ENCODE data around the gene METTL25B.

The METTL25B gene

DNA sequence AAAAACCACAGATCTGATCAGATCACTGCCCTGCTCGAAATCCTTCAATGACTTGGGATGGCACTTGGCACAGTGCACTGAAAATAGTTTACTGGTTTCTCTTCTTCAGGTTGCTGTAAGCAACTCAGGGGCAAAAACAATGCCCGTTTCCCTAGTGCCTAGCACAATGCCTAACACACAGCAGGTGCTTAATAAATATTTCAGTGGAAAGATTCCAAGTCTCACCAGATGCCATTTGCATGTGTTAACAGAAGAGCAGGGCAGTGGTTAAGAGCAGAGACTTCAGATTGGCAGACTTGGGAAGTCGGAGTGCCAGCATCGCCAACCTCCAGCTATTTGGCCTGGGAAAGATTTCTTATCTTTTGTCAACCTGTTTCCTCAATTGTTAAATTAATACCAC is 10.9 kb upstream of the METTL25B start:
- TF ChIP-seq, protein P1, sequence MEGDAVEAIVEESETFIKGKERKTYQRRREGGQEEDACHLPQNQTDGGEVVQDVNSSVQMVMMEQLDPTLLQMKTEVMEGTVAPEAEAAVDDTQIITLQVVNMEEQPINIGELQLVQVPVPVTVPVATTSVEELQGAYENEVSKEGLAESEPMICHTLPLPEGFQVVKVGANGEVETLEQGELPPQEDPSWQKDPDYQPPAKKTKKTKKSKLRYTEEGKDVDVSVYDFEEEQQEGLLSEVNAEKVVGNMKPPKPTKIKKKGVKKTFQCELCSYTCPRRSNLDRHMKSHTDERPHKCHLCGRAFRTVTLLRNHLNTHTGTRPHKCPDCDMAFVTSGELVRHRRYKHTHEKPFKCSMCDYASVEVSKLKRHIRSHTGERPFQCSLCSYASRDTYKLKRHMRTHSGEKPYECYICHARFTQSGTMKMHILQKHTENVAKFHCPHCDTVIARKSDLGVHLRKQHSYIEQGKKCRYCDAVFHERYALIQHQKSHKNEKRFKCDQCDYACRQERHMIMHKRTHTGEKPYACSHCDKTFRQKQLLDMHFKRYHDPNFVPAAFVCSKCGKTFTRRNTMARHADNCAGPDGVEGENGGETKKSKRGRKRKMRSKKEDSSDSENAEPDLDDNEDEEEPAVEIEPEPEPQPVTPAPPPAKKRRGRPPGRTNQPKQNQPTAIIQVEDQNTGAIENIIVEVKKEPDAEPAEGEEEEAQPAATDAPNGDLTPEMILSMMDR (conservative IDR thresholded peaks at IDR 0.05) = no peak
- H3K27ac ChIP-seq = no peak overlapping the region

DNA sequence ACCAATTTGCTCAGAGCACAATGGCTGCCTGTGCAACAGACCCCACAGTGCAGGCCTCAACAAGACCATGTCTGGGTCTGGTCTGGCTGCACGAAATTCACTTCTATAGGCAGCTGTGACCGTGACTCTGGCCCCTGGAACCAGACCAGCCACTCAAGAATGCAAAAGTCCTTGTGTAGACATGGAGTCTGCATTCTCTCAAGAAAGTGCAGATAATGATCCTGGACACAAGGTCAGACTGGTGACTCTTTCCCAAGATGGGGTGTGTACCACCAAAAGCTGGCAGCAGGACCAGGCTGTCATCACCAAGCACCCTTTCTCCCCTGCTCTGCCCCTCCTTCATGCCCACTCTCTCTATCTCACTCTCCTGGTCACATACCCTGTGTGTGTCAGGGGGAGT is 7.1 kb upstream of the METTL25B start:
- TF ChIP-seq, protein P1 (conservative IDR thresholded peaks at IDR 0.05) = no peak
- no peak overlapping the region for H3K27ac ChIP-seq

DNA sequence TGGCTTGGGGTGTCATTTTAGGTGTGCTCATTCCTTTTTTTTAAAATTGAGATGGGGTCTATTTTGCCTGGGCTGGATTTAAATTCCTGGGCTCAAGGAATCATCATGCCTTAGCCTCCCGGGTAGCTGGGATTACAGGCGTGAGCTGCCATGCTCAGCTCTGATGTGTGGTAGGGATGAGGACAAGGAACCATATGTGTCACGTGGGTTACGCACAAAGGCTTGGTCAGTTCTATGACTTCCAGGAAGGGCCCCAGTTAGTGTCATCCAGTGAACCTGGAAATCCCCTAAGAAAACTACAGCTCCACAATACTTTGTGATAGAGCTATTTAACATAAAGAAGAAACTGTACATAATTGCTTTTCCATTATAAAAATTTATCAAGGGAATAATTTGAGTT is 6.7 kb upstream of the METTL25B start:
- H3K27ac ChIP-seq = no peak overlapping the region
- TF ChIP-seq, protein P1 (conservative IDR thresholded peaks at IDR 0.05) = no peak

DNA sequence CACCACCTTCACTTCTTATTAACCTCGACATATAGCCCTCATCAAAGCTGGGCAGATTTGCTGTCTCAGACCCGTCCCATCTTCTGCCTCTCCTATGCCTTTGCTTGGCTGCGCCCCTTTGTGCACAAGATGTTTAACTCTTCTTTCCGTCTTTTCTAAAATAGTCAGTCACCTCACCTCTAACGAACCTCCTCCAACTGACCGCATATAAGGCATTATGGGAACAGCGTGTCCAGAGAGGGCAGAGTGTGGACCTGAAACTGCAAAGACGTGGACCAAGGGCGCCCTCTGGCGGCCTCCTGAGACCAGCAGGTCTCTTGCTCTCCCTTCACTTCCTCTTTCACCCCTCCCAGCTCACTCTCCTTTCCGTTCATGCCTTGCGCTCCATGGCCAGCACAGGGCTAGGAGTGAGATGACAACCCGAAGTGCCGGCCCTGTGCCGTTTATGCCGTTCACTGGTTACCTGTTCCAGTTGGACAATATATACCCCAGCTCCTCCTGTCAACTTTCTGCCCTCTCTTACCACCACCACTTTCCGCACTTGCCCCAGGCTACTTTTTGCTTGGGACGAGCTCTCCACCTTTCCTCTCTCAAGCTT is 2.5 kb upstream of the METTL25B start:
- TF ChIP-seq, protein P1 (conservative IDR thresholded peaks at IDR 0.05) = peak; percentile 92
- peak overlapping the region; percentile 91; the same call in 1 of the 2 replicates for H3K27ac ChIP-seq

DNA sequence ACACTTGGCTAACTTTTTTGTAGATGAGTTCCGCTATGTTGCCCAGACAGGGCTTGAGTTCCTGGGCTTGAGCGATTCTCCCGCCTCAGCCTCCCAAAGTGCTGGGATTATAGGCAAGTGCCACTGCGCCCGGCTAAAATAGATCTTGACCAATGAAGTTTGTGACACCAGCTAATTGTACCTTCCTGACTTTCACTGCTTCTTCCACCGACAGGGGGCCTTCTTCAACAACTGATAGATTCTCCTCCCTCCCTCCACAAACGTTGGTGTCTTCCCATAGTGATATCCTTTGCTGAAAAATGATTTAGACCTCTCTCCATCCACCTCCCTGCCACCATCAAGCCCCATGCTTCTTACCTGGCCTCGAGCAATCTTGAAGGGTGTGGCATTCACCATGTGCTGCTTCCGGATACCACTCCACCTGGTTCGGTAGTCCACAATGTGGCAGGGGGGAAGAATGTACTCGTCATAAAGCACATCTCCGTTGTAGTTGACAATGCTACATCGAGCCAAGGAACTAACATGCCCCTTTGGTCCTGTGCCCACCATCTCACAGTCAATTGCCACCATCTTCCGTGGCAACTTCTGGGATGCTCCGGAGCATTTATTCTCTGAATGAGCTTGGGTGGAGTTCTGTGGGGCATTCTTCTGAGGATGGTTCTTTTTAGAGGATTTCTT is 1.6 kb upstream of the METTL25B start:
- TF ChIP-seq, protein P1 (conservative IDR thresholded peaks at IDR 0.05) = no peak; the same call in 1 of the 2 replicates
- peak overlapping the region; percentile 91; the same call in 1 of the 2 replicates for H3K27ac ChIP-seq

DNA sequence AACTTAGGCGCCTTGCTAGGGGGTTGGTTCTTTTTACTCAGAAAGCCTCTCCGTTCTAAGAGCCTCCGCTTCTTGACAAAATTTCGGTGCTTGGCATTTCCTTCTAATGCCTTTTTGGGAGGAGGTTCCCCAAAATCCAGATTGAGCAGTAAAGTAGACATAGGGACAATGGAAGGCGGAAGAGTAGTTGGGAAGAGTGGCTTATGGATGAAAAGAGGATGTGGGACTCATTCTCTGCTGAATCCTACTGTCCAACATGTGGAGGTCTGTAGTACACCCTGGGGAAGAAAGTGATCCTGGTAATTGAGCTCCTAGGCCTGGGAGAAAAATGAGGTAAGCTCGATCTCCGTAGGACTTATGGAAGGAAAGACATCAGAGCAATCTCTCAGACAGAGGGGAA is 777 bp upstream of the METTL25B start:
- H3K27ac ChIP-seq = peak overlapping the region; percentile 91
- TF ChIP-seq, protein P1 (conservative IDR thresholded peaks at IDR 0.05) = no peak

DNA sequence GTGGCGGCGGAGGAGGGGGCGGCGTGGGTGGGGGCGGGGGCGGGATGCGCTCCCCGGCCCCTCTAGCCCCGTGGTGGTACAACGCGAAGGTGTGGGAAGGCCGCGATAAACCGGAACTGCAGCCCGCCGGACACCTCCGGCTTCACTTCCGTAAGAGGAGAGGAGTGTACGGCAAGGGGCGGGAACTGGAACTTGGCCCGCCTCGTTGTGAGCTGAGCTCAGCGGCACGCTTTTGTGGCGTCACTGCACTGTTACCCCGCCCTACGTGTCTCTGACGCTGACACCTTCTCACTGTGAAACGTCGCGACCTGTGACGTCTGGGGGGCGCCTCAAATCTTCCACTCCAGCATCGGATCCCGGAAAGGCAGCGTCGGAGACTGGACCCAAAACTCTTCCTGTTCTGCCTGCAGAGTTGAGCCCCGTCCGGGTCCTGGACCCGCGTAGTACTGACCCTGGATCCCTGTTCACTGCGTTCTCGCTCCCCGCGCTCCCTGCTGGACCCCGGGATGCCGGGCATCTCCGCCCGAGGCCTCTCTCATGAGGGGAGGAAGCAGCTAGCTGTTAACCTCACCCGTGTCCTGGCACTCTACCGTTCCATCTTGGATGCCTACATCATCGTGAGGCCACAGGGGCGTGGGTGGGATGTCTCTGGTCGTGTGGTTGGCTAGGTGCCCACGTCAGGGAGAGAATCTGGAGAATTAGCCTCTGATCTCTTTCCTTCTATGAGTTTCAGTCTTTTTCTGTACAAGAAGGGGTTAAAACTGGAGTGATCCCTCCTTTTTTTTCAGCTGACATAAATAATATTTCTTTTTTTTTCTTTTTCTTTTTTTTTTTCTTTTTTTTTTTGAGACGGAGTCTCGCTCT is 562 bp downstream of the METTL25B start, which contains the start of gene ISG20L2:
Gene ISG20L2, minus strand, starts transcription at position 168 of the 864 bp plus-strand sequence. CDS start 1,114 bp downstream, outside the sequence.
- TF ChIP-seq, protein P1 (conservative IDR thresholded peaks at IDR 0.05) = no peak
- peak within 1 kb of the TSS; percentile 91 for H3K27ac ChIP-seq

Measured in VCaP (cell line).